Upper lobe of left lung (tissue), 4 donors: Measurements from ENCODE around the gene BCAS3.

ENCODE experiments used
- CTCF ChIP-seq, 6 experiments: fragments of 450-650 bp in 4 of 6; fragments of 200-600 bp in 2 of 6; sonication (generic) in 2 of 6; IDR thresholded peaks; one replicate each; pipeline ENCODE4 v1.5.1; 2016 to 2019; ENCODE audit warnings: antibody characterized with exemption in 6 of 6
- EP300 ChIP-seq, 4 donors: sonication (generic); formaldehyde crosslinking; IDR thresholded peaks; one replicate each; pipeline ENCODE4 v1.5.1; 2017; ENCODE audit warnings: antibody characterized with exemption in 4 of 4, control low read depth in 2 of 4
- POLR2AphosphoS5 ChIP-seq, 2 donors: sonication (generic); formaldehyde crosslinking; IDR thresholded peaks; one replicate each; pipeline ENCODE4 v1.5.1; 2017; ENCODE audit warnings: antibody characterized with exemption in 2 of 2

DNA sequence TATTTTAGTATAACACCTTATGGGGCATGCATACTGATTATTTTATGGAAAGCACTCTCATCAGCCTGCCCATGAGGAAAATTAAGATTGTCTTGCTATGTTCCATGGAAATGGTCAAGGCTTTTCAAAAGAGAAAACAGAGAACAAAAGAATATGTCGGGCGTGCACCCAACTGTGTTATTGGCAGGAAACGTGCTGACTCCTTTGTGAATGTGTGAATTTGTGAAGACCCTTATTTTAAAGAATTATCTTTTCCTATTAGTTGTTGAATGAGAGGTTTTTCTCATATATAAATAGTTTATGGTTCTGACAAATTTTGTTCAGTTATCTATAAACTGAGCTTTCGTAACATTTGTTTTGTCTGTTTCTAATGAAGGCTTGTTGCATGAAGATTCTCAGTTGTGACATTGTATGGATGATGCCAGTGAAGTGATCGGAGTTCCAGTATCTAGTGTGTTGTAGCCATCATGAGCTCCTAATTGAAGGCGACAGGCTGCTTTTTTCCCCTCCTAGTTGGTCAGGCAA lies 180.0 kb downstream of the BCAS3 start:
- no peak for TF ChIP-seq CTCF (IDR thresholded peaks at IDR 0.05)
- TF ChIP-seq EP300 (IDR thresholded peaks at IDR 0.05) = no peak
- TF ChIP-seq POLR2AphosphoS5 (IDR thresholded peaks at IDR 0.05) = no peak
